C1 segment of cervical spinal cord (tissue), 14 donors: ENCODE data around the gene CTSE.
A peak's percentile ranks its signal among the peaks of the same experiment; 100 is the strongest.
"Not testable (repeated sequence)": the region's sequence is repeated elsewhere in the genome, so short reads cannot be mapped to it uniquely, and the experiment has no call there.

Source experiments
- DNase-seq, 14 donors: peaks; one replicate each; lab custom pipeline; 2025; lab: John Stamatoyannopoulos, UW

The CTSE gene

GRCh38 chr1:206023695-206024094, at the start of gene CTSE:
Gene CTSE (minus strand): TSS chr1:206023895. CDS start chr1:206023791, 104 bp downstream.
- DNase-seq, result no peak

- DNase-seq, result no peak
Measured at GRCh38 chr1:206070627-206071304, 47.1 kb upstream of the CTSE start.

DNA sequence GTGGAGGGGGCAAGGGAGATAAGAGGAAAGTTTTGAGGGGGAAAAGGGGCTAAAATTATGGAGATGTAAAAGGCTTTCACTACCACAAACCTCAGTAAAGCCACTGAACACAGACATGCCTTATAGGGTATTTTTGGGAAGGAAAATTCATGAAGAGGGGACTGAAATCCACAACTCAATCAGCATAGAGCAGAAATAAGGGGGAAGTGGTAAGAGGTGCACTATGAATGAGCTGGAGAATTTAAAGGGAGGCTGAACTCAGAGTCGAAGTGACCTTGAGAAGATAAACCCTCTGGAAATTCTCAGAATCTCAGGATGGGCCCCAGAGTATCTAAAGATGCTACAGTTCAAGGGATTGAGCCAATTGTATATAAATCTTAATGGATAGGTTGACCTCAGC, 44.6 kb upstream of the CTSE start:
- DNase-seq, result no peak

DNA sequence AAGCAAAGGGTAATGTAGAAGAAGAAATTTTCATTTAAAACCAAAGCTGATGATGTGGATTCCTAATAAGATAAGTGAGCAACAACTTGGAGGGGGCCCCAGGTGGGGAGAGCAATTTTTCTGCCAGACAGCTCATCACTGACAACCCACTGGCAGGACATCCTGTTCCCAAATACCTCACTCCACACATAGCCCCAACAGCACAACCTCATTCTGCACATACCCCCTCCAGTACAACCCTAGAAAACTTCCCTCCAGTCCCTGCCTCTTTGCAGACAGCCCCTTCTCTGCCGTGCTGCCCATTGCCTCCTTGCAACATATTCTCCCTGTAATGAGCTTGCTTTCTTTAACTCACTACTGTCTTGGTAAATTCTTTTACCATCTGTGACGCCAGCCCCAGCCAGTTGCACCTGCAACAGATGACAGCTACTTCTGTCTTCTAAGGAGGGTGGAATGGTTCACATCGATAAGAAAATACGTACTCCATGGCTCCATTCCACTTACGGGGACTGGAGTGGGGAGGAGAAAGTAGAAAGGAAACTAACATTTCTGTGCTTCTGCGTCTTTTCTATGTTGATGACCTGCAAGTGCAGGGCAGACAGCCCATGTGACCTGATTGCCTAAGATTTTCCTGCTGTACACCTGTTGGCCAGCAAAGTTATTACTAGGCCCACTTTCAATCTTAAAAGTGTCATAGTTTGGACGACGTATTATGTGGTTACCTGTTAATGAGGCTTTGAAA, 44.0 kb upstream of the CTSE start:
- no peak for DNase-seq

DNA sequence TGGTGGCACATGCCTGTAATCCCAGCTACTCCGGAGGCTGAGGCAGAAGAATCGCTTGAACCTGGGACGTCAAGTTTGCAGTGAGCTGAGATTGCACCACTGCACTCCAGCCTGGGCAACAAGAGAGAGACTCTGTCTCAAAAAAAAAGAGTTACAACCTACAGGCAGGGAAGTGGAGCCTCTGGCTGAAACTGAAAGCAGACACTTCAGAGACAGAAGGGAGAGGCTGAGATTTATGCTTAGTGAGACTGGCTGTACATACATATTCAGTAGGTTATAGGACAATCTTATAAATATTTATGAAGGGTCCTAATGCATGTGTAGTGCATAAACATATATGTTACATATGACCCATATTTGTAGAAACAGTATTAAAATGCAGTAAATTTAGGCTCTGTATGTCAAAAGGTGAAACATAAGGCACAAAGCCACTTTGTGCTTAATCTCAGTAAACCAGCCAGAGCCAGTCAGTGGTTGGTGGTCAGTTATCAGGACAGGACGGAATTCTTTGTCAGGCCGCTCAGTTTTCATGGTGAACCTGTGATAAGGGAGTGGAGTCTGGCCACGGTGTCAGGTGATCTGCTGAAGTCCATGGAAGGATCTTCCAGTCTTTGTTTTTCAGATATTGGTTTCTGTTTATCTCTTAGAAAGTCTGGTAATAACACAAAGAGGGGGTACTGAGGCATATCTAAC, 42.9 kb upstream of the CTSE start:
- DNase-seq, result no peak

DNA sequence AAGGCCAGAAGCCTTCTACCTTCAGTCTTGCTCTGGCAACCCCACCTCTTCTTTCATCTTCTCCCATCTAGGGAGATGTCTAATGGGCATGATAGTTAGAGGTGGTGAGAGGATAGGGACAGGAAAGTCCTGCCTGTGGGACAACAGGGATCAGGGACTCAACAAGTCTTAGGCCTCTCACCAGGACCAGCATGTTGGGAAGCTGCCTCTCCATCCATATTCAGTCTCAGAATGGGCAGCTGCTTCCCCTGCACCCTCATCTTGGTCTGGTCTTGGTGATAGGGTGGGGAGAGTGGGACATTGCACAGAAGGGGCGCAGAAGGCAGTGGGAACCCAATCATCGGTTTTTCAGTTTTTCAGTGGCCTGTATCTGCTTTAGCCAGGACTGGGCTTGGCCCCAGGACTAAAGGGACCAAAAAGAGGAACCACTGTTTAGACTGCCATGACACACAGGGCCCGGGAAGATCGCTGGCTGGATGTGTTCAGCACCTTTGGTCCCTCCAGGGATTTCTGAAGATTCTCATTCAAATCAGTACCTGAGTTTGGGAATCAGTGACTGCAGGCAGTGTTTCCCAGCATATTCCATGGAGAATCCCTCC, 42.0 kb upstream of the CTSE start:
- DNase-seq, result no peak

- not testable (repeated sequence) for DNase-seq
Measured at GRCh38 chr1:206064501-206064900, 40.8 kb upstream of the CTSE start.

- DNase-seq, result not testable (repeated sequence)
Measured at GRCh38 chr1:206064001-206064400, 40.3 kb upstream of the CTSE start.

DNA sequence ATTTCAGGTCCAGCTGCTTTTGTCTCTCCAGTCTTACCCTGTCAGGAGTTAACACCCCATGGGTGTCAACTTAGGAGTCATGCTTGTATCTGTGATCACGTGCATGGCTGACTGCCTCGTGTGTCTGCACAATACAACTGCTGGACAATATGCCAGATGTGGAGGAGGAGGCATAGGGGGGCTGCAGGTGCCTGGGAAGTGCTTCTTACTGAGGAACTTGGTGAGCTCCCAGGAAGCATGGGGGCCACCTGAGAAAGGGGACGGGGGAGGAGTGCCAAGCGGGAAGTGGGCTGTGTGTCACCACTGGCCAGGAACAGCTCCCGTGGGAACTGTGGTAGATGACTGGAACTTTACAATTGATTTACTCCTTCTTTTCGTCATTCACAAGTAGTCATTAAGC, 38.8 kb upstream of the CTSE start:
- no peak for DNase-seq

GRCh38 chr1:206060844-206061243, 37.1 kb upstream of the CTSE start:
- DNase-seq, result no peak

GRCh38 chr1:206059355-206059915, 35.7 kb upstream of the CTSE start:
- no peak for DNase-seq

- no peak for DNase-seq
Measured at GRCh38 chr1:206058927-206059292, 35.2 kb upstream of the CTSE start.

DNA sequence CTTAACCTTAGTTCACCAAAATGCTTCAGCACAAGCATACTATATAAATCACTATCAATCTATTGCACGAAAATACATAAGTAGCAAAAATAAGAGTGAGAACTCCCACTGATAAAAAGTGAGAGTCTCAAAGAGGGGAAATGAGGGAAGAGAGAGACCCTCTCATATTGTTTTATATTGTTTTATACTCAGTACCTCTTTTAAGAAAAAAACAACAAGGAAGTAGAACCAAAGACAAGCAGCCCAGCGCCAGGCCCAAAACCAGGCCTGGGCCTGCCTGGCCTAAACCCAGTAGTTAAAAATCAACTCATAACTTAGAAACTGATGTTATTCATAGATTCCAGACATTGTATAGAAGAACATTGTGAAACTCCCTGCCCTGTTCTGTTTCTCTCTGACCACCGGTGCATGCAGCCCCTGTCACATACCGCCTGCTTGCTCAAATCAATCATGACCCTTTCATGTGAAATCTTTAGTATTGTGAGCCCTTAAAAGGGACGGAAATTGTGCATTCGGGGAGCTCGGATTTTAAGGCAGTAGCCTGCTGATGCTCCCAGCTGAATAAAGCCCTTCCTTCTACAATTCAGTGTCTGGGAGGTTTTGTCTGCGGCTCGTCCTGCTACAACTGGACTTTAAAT, 34.7 kb upstream of the CTSE start:
- DNase-seq, result not testable (repeated sequence)

- DNase-seq, result not testable (repeated sequence)
Measured at GRCh38 chr1:206055639-206056323, 32.1 kb upstream of the CTSE start.

- not testable (repeated sequence) for DNase-seq
Measured at GRCh38 chr1:206055069-206055625, 31.5 kb upstream of the CTSE start.

GRCh38 chr1:206053616-206054015, 29.9 kb upstream of the CTSE start:
- DNase-seq, result not testable (repeated sequence)

GRCh38 chr1:206052919-206053610, 29.4 kb upstream of the CTSE start, which contains the start of gene RHEX:
Gene RHEX (plus strand): TSS chr1:206053173. CDS start chr1:206097829, 44,656 bp downstream.
- not testable (repeated sequence) for DNase-seq

DNA sequence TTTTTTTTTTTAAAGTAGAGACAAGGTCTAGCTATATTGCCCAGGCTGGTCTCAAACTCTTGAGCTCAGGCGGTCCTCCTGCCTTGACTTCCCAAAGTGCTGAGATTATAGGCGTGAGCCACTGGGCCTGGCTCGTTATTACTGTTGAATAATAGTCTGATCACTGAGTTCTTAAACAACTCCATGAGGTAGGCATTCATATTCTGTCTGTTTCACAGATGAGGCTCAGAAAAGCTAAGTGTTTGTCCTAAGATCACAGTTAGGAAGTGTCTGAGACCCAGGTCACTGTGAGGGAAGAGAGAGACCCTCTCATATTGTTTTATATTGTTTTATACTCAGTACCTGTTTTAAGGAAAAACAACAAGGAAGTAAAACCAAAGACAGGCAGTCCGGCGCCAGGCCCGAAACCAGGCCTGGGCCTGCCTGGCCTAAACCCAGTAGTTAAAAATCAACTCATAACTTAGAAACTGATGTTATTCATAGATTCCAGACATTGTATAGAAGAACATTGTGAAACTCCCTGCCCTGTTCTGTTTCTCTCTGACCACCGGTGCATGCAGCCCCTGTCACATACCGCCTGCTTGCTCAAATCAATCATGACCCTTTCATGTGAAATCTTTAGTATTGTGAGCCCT, 28.7 kb upstream of the CTSE start:
- not testable (repeated sequence) for DNase-seq

- DNase-seq, result peak in 1 of 14 donors; percentile 22
Measured at GRCh38 chr1:206050655-206051235, 27.1 kb upstream of the CTSE start.
